BE2C (cell line): Measurements from ENCODE around the gene RPN1.
"Not testable (repeated sequence)": the region's sequence is repeated elsewhere in the genome, so short reads cannot be mapped to it uniquely, and the experiment has no call there.

ENCODE experiments used
- DNase-seq: peaks from one replicate; pipeline ENCODE4 v3.0.0-alpha.2; 2020
- H3K27me3 ChIP-seq: fragments of 250-450 bp; sonication (Bioruptor Pico); 2 replicates; pipeline ENCODE4 v1.5.1; 2020; ENCODE audit warnings: mild to moderate bottlenecking
- H3K36me3 ChIP-seq: fragments of 250-450 bp; sonication (Bioruptor Pico); 2 replicates; pipeline ENCODE4 v1.5.1; 2020; ENCODE audit warnings: mild to moderate bottlenecking
- H3K4me1 ChIP-seq: fragments of 250-450 bp; sonication (Bioruptor Pico); 2 replicates; pipeline ENCODE4 v1.5.1; 2020
- H3K4me3 ChIP-seq: 2 replicates; pipeline ENCODE4 v1.5.1; 2011; ENCODE audit warnings: low read depth, low read length
- H3K9me3 ChIP-seq: fragments of 250-450 bp; sonication (Bioruptor Pico); 2 replicates; pipeline ENCODE4 v1.5.1; 2020
- CTCF ChIP-seq: IDR thresholded peaks from 2 replicates; pipeline ENCODE4 v1.5.1; 2012; ENCODE audit warnings: mild to moderate bottlenecking, low read depth, low read length

RPN1 gene

GRCh38 chr3:128598884-128599664 is 51.5 kb downstream of the RPN1 start:
- DNase-seq: no peak
- Histone ChIP-seq H3K36me3 (no peaks in the 10 kb centered on the region), H3K9me3 (no peaks in the 10 kb centered on the region), H3K4me1 (peaks cover 3% of the 10 kb centered on the region; the same call in 1 of the 2 replicates), H3K4me3 (no peak overlapping the region), H3K27me3 (no peaks in the 10 kb centered on the region)
- no peak for TF ChIP-seq CTCF

GRCh38 chr3:128597900-128598299 is 52.7 kb downstream of the RPN1 start:
- TF ChIP-seq CTCF: no peak
- no peaks in the 10 kb centered on the region for H3K27me3 ChIP-seq
- DNase-seq: no peak
- H3K9me3 ChIP-seq: no peaks in the 10 kb centered on the region
- peaks cover 3% of the 10 kb centered on the region; the same call in 1 of the 2 replicates for H3K4me1 ChIP-seq
- no peak overlapping the region for H3K4me3 ChIP-seq
- no peaks in the 10 kb centered on the region for H3K36me3 ChIP-seq

DNA sequence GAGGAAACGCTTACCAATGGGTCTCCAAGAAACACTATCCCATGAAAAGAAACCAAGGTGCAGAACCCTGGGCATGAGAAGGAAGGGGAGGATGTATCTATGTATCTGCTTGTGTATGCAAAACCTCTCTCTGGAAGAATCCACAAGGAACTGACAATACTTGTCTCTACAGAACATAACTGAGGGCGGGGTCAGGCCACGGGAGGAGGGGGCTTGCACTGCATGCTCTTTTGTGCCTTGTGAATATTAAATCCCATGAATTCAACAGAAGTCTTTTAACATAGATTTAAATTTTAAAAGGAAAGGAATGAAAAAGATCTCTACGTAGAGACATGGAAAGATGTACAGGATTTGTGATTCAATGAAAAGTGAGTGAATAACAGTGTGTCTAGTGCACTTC is 57.8 kb downstream of the RPN1 start:
- Histone ChIP-seq H3K4me1 (no peaks in the 10 kb centered on the region), H3K9me3 (no peaks in the 10 kb centered on the region), H3K27me3 (no peaks in the 10 kb centered on the region), H3K36me3 (no peaks in the 10 kb centered on the region), H3K4me3 (no peak overlapping the region)
- DNase-seq: no peak
- no peak for TF ChIP-seq CTCF

DNA sequence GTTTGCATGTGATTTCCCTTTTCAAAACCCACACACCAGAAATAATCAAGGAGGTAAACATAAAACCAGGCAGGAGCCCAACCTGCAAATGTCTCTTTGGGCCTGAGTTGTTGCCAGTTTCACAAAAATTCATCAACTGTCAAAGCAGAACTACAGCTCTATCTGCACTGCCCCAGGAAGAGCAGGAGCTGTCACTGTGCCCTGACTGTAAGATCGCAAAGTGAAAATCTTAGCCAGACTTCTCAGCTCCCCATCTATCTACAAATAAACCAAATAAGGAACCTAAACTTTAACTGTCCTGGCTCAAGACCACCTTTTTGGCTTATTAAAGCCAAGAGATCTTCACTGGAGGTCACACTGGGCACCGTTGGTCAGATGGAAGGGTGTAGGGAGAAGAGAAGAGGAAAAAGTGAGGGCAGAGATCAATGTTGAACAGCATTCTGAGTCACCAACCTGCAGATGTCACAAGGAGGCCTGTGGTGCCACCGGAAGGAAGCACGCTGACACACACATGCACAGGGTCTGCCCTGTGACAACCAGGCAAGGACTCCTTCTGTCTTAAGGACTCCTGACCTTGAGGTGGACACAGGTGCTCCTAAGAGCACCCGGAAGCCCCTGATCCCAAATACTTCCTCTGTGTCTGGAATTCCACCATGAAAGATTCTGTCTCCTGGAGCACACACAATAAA is 58.7 kb downstream of the RPN1 start:
- Histone ChIP-seq H3K4me1 (no peaks in the 10 kb centered on the region), H3K9me3 (no peaks in the 10 kb centered on the region), H3K27me3 (no peaks in the 10 kb centered on the region), H3K36me3 (no peaks in the 10 kb centered on the region), H3K4me3 (no peak overlapping the region)
- no peak for TF ChIP-seq CTCF
- DNase-seq: no peak

GRCh38 chr3:128590948-128591347 is 59.7 kb downstream of the RPN1 start:
- no peak for DNase-seq
- peak; percentile 50; the same call in 1 of the 2 replicates for TF ChIP-seq CTCF
- H3K4me1 ChIP-seq: no peaks in the 10 kb centered on the region
- H3K9me3 ChIP-seq: no peaks in the 10 kb centered on the region
- H3K27me3 ChIP-seq: no peaks in the 10 kb centered on the region
- no peak overlapping the region for H3K4me3 ChIP-seq
- no peaks in the 10 kb centered on the region for H3K36me3 ChIP-seq

GRCh38 chr3:128589985-128590384 is 60.6 kb downstream of the RPN1 start:
- DNase-seq: not testable (repeated sequence)

More at GRCh38 chr3:128589985-128590384, 60.6 kb downstream of the RPN1 start:
- not testable (repeated sequence) for H3K9me3 ChIP-seq, H3K4me3 ChIP-seq, H3K36me3 ChIP-seq, H3K4me1 ChIP-seq, H3K27me3 ChIP-seq
